T-helper 1 cell treated with Interleukin-12 subunit alpha and Interleukin-12 subunit beta and Interleukin-4 antibody, amounts not matched to agents 30 μg/mL and 1 μg/mL, for 36 hours (primary cell): Measurements from ENCODE around the gene LZTFL1.

Experiments used
- H3K27ac Mint-ChIP-seq: one replicate; pipeline ENCODE4 v1.8.0; 2021; ENCODE audit warnings: mild to moderate bottlenecking, mixed read lengths
- H3K27me3 Mint-ChIP-seq: one replicate; pipeline ENCODE4 v1.8.0; 2021; ENCODE audit warnings: low read depth, mixed read lengths
- H3K36me3 Mint-ChIP-seq: one replicate; pipeline ENCODE4 v1.8.0; 2021; ENCODE audit warnings: low read depth, mixed read lengths
- H3K4me1 Mint-ChIP-seq: one replicate; pipeline ENCODE4 v1.8.0; 2021; ENCODE audit warnings: low read depth, mixed read lengths
- H3K4me3 Mint-ChIP-seq: one replicate; pipeline ENCODE4 v1.8.0; 2021; ENCODE audit warnings: mild to moderate bottlenecking, moderate library complexity, mixed read lengths
- H3K9me3 Mint-ChIP-seq: one replicate; pipeline ENCODE4 v1.8.0; 2021; ENCODE audit warnings: mixed read lengths

The LZTFL1 gene

DNA sequence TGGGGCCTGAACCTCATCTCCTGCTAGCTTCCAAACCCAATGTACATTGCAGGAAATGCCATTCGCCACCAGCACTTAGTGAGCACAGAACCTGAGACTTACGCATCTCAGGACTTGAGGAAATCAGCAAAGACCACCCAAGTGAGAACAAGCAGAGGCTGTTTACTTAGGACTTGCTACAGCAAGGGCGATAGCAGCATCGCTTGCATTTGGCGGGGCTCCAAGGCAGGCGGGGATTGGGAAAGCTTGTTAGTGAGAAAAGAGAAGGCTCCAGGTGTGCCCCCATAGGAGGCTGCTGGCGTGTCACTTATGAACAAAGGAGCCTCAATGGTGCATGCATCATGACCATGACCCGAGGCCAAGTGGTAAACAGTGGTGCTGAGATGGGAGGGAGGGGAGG, 65.3 kb downstream of the LZTFL1 start:
- Mint-ChIP-seq H3K9me3 (no peaks in the 10 kb centered on the region), H3K27me3 (peaks cover 27% of the 10 kb centered on the region), H3K4me1 (peaks cover 12% of the 10 kb centered on the region), H3K4me3 (no peak overlapping the region), H3K36me3 (no peaks in the 10 kb centered on the region), H3K27ac (no peak overlapping the region)

DNA sequence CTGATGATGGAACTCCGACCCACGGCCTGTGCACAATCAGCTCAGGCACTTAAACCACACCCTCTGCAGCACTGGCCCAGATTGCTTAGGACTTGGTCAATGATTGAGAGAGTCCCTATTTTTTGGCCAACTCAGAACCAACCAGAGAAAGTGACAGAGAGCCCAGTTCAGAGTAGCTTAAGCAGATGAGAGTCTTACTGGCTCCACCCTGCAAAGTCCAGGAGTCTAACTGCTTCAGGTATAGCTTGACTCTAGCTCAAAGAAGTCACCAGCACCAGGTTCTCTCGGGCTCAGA, 65.7 kb downstream of the LZTFL1 start:
- H3K4me3 Mint-ChIP-seq: no peak overlapping the region
- H3K27ac Mint-ChIP-seq: no peak overlapping the region
- H3K9me3 Mint-ChIP-seq: no peaks in the 10 kb centered on the region
- H3K27me3 Mint-ChIP-seq: peaks cover 28% of the 10 kb centered on the region
- H3K36me3 Mint-ChIP-seq: no peaks in the 10 kb centered on the region
- peaks cover 13% of the 10 kb centered on the region for H3K4me1 Mint-ChIP-seq

DNA sequence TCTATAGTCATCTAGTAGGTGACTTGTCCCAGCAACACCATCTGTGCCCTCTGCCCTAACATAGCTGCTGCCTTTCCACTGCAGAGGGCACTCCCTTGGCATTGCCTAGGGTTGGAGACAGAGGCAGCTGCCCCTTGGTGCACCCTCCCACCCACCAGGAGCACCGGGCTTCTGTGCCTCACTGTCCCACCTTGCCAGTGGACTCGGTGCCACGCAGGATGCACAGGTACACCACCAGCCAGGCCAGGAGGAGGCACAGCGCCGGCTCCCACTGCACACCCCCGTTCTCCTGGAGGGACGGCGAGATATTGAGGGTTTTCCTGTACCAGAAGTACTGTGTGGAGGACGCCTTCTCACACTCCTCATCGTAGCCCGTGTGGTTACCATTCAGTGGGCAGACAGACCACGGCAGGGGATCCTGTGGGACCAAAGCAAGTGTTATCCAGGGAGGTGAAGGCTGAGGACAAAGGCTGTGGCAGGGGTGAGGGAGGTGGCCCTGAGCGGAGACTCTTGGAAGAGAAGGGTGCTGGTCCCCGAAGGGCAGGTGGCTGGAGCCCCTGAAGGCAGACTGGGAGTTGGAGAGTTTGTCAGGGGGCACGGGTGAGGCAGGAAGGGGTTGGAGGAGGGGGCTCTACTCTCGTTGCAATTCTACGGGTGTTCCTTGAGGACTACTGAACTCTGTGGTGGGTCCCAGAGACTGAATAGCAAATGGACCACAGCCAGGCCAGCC, 66.2 kb downstream of the LZTFL1 start:
- Mint-ChIP-seq H3K36me3 (no peaks in the 10 kb centered on the region), H3K4me1 (peaks cover 13% of the 10 kb centered on the region), H3K27ac (no peak overlapping the region), H3K9me3 (no peaks in the 10 kb centered on the region), H3K27me3 (peaks cover 32% of the 10 kb centered on the region), H3K4me3 (no peak overlapping the region)

DNA sequence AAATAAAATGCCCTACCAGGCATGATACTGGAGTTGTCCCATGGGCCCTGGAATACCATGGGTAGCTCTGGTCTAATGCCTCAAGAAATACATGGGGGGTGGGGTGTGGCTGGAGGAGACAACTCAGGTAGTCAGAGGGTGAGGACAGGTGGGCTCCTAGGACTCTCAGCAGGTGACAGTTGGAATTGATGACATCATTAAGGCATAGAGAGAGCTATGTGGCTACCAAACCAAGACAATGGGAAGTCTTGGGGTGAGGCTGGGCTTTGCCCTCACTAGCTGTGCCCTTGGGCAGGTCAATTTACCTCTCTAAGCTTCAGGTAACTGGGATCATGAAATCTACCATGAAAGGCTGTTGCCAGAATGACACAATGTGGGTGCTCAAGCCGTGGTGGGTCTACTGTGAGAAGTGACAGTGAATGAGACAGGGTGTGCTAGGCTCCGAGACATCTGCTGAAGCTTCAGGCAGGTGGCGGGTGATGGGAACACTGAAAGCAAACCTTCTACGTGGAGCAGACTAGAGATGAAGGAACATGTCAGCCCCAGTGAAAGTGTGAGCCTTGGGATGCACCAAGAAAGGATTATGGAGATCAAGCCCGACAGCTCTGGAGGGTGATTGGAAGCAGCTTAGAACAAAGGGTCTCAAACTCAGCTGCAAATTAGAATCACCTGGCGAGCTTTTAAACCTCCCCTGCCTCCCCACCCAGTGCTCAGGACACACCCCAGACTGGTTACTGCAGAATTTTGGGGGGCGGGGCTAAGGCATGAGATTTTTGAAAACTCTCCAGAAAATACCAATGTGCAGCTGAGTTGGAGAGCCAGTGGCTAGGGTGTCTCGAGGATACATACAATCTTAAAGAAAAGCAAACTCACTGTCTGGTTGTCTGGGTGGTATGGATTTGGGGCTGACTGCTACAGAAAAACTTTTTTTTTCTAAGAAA, 67.1 kb downstream of the LZTFL1 start:
- Mint-ChIP-seq H3K9me3 (no peaks in the 10 kb centered on the region), H3K36me3 (no peaks in the 10 kb centered on the region), H3K4me3 (no peak overlapping the region), H3K4me1 (peaks cover 13% of the 10 kb centered on the region), H3K27ac (no peak overlapping the region), H3K27me3 (peaks cover 41% of the 10 kb centered on the region)

DNA sequence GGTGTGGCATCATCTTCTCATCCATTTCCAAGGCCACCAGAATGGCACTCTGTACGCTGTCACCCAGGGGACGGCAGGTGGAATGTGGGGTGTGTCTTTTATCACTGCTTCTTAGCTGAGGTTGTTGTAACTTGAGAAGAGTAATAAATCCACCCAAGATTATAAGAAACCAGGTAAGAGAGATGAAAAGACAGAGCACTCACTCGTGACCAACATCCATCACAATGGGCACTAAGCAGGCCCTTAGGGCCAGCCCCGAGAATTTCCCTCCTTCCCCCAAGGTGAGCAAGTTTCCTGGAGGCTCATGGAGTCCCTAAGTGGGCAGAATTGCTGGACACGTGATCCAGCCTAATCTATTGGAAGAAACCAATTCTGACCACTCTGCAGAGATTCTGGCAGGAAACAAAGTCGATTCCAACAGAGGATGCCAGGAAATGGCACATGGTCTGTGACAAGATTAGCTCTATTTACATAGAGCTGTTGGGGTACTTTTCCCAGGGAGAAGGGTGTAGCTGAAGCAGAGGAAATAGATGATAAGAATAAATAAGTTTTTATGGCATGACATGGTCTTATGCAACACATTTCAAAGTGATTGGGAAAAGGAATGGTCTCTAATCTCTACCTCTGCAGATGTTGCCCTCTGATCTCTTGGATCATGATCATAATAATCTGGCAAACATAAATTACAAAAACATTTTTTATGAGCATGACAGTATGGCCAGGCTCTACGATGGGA, 68.0 kb downstream of the LZTFL1 start:
- Mint-ChIP-seq H3K4me3 (no peak overlapping the region), H3K27ac (no peak overlapping the region), H3K4me1 (peaks cover 13% of the 10 kb centered on the region), H3K36me3 (no peaks in the 10 kb centered on the region), H3K9me3 (no peaks in the 10 kb centered on the region), H3K27me3 (peaks cover 51% of the 10 kb centered on the region)
